ENCODE results near the gene FIZ1.

FIZ1 gene

DNA sequence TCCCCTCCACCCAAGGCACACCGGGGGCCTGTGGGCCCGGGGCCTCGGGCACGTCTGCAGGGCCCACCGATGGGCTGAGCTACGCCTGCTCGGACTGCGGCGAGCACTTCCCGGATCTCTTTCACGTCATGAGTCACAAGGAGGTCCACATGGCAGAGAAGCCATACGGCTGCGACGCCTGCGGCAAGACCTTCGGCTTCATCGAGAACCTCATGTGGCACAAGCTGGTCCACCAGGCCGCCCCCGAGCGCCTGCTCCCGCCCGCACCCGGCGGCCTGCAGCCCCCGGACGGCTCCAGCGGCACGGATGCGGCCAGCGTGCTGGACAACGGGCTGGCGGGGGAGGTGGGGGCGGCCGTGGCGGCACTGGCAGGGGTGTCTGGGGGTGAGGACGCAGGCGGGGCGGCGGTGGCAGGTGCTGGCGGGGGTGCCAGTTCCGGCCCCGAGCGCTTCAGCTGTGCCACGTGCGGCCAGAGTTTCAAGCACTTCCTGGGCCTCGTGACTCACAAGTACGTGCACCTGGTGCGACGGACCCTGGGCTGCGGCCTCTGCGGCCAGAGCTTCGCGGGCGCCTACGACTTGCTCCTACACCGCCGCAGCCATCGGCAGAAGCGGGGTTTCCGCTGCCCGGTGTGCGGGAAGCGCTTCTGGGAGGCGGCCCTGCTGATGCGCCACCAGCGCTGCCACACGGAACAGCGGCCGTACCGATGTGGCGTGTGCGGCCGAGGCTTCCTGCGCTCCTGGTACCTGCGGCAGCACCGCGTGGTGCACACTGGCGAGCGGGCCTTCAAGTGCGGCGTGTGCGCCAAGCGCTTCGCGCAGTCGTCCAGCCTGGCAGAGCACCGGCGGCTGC lies 16.5 kb upstream of the FIZ1 start:
- no peak overlapping the region for H3K18ac ChIP-seq (ENCODE audit: low read depth in 1 of 2, low read length in 2 of 2)
- H4K91ac ChIP-seq (ENCODE audit: low read length), result no peak overlapping the region
- H2BK12ac ChIP-seq (ENCODE audit: low read length in 2 of 2), result no peak overlapping the region
- no peak overlapping the region for H3K27ac ChIP-seq (ENCODE audit: low read length, poor library complexity, severe bottlenecking)
- no peak overlapping the region for H2BK15ac ChIP-seq (ENCODE audit: low read depth, poor library complexity, severe bottlenecking)
- no peaks in the 10 kb centered on the region for H3K27me3 ChIP-seq (ENCODE audit: control insufficient read depth in 1 of 2, insufficient read depth in 1 of 2, low read length in 2 of 2)
- H3K4me3 ChIP-seq (ENCODE audit: insufficient read depth in 1 of 2, low read depth in 1 of 2, low read length in 2 of 2), result no peak overlapping the region
- H3K79me1 ChIP-seq (replicated peaks; ENCODE audit: low read length, poor library complexity, severe bottlenecking), result peaks cover 42% of the 10 kb centered on the region
- no peak overlapping the region for H2BK120ac ChIP-seq (ENCODE audit: low read depth, low read length)
- no peak overlapping the region for H3K9ac ChIP-seq (ENCODE audit: low read length)
- no peak overlapping the region for H4K8ac ChIP-seq (ENCODE audit: low read length)
- 99% methylated on average over 88 of the region's 88 CpGs for WGBS
- peaks cover 28 to 71% of the 10 kb centered on the region in 2 experiments for H3K36me3 ChIP-seq (ENCODE audit: control insufficient read depth in 1 of 2, insufficient read depth in 2 of 2, low read depth in 1 of 2, low read length in 2 of 2)
- peaks cover 3% of the 10 kb centered on the region for H3K4me1 ChIP-seq (ENCODE audit: control insufficient read depth, insufficient read depth, low read depth, low read length)
- H2BK5ac ChIP-seq (ENCODE audit: low read depth, low read length, poor library complexity, severe bottlenecking), result no peak overlapping the region
- no peak overlapping the region for H3K14ac ChIP-seq (ENCODE audit: low read length in 2 of 2)
- no peak overlapping the region for H3K23ac ChIP-seq (ENCODE audit: low read length in 2 of 2)
- no peaks in the 10 kb centered on the region for H3K9me3 ChIP-seq (ENCODE audit: control insufficient read depth, low read length)
- DNase-seq, result no peak
- H2AK5ac ChIP-seq (ENCODE audit: low read length, severe bottlenecking), result no peak overlapping the region
- H3K4me2 ChIP-seq (ENCODE audit: low read length, poor library complexity, severe bottlenecking), result no peak overlapping the region
- no peak overlapping the region for H2AFZ ChIP-seq (ENCODE audit: low read depth, low read length)
- H3K4ac ChIP-seq (ENCODE audit: low read depth in 1 of 2, low read length in 2 of 2), result no peak overlapping the region

DNA sequence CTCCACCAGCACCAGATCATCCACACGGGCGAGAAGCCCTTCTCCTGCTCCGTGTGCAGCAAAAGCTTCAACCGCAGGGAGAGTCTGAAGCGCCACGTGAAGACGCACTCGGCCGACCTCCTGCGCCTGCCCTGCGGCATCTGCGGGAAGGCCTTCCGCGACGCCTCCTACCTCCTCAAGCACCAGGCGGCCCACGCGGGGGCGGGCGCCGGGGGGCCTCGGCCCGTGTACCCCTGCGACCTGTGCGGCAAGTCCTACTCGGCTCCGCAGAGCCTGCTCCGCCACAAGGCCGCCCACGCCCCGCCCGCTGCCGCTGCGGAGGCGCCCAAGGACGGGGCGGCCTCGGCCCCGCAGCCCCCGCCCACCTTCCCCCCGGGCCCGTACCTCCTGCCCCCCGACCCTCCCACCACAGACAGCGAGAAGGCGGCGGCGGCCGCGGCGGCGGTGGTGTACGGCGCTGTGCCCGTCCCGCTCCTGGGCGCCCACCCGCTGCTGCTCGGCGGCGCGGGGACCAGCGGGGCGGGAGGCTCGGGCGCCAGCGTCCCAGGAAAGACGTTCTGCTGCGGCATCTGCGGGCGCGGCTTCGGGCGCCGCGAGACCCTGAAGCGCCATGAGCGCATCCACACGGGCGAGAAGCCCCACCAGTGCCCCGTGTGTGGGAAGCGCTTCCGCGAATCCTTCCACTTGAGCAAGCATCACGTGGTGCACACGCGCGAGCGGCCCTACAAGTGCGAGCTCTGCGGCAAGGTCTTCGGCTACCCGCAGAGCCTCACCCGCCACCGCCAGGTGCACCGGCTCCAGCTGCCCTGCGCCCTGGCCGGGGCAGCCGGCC lies 15.6 kb upstream of the FIZ1 start:
- peaks cover 34 to 72% of the 10 kb centered on the region in 2 experiments for H3K36me3 ChIP-seq (ENCODE audit: control insufficient read depth in 1 of 2, insufficient read depth in 2 of 2, low read depth in 1 of 2, low read length in 2 of 2)
- H4K91ac ChIP-seq (ENCODE audit: low read length), result no peak overlapping the region
- H3K4me3 ChIP-seq (ENCODE audit: insufficient read depth in 1 of 2, low read depth in 1 of 2, low read length in 2 of 2), result no peak overlapping the region
- H3K27ac ChIP-seq (ENCODE audit: low read length, poor library complexity, severe bottlenecking), result no peak overlapping the region
- no peak overlapping the region for H2AK5ac ChIP-seq (ENCODE audit: low read length, severe bottlenecking)
- H3K9me3 ChIP-seq (ENCODE audit: control insufficient read depth, low read length), result peaks cover 1% of the 10 kb centered on the region
- no peak for DNase-seq
- no peak overlapping the region for H2BK12ac ChIP-seq (ENCODE audit: low read length in 2 of 2)
- H4K8ac ChIP-seq (ENCODE audit: low read length), result no peak overlapping the region
- no peak overlapping the region for H3K4ac ChIP-seq (ENCODE audit: low read depth in 1 of 2, low read length in 2 of 2)
- no peak overlapping the region for H2BK120ac ChIP-seq (ENCODE audit: low read depth, low read length)
- no peaks in the 10 kb centered on the region for H3K27me3 ChIP-seq (ENCODE audit: control insufficient read depth in 1 of 2, insufficient read depth in 1 of 2, low read length in 2 of 2)
- peaks cover 47% of the 10 kb centered on the region for H3K79me1 ChIP-seq (replicated peaks; ENCODE audit: low read length, poor library complexity, severe bottlenecking)
- H3K9ac ChIP-seq (ENCODE audit: low read length), result no peak overlapping the region
- peak overlapping the region; percentile 14 for H2BK5ac ChIP-seq (ENCODE audit: low read depth, low read length, poor library complexity, severe bottlenecking)
- no peak overlapping the region for H2AFZ ChIP-seq (ENCODE audit: low read depth, low read length)
- 98% methylated on average over 90 of the region's 98 CpGs for WGBS
- H3K14ac ChIP-seq (ENCODE audit: low read length in 2 of 2), result no peak overlapping the region
- H2BK15ac ChIP-seq (ENCODE audit: low read depth, poor library complexity, severe bottlenecking), result no peak overlapping the region
- H3K4me1 ChIP-seq (ENCODE audit: control insufficient read depth, insufficient read depth, low read depth, low read length), result peaks cover 3% of the 10 kb centered on the region
- no peak overlapping the region for H3K23ac ChIP-seq (ENCODE audit: low read length in 2 of 2)
- no peak overlapping the region for H3K18ac ChIP-seq (ENCODE audit: low read depth in 1 of 2, low read length in 2 of 2)
- no peak overlapping the region for H3K4me2 ChIP-seq (ENCODE audit: low read length, poor library complexity, severe bottlenecking)

DNA sequence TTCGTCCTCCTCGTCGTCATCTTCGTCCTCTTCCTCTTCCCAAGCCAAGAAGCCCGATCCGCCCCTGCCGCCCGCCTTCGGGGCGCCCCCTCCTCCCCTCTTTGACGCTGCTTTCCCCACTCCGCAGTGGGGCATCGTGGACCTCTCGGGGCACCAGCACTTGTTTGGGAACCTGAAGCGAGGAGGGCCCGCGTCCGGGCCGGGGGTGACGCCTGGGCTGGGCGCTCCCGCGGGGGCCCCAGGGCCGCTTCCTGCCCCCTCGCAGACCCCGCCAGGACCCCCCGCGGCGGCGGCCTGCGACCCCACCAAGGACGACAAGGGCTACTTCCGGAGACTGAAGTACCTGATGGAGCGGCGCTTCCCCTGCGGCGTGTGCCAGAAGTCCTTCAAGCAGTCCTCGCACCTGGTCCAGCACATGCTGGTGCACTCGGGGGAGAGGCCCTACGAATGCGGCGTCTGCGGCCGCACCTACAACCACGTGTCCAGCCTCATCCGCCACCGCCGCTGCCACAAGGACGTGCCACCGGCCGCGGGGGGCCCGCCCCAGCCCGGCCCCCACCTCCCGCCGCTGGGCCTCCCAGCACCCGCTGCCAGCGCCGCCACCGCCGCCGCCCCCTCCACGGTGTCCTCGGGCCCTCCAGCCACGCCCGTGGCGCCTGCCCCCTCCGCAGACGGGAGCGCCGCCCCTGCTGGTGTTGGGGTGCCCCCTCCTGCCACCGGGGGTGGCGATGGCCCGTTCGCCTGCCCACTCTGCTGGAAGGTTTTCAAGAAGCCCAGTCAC lies 14.8 kb upstream of the FIZ1 start:
- no peak overlapping the region for H3K14ac ChIP-seq (ENCODE audit: low read length in 2 of 2)
- H3K27ac ChIP-seq (ENCODE audit: low read length, poor library complexity, severe bottlenecking), result no peak overlapping the region
- no peak overlapping the region for H2AK5ac ChIP-seq (ENCODE audit: low read length, severe bottlenecking)
- no peak overlapping the region for H4K8ac ChIP-seq (ENCODE audit: low read length)
- H3K9ac ChIP-seq (ENCODE audit: low read length), result no peak overlapping the region
- no peak overlapping the region for H3K4ac ChIP-seq (ENCODE audit: low read depth in 1 of 2, low read length in 2 of 2)
- H2BK12ac ChIP-seq (ENCODE audit: low read length in 2 of 2), result no peak overlapping the region
- H3K23ac ChIP-seq (ENCODE audit: low read length in 2 of 2), result no peak overlapping the region
- H3K4me3 ChIP-seq (ENCODE audit: insufficient read depth in 1 of 2, low read depth in 1 of 2, low read length in 2 of 2), result no peak overlapping the region
- peaks cover 4% of the 10 kb centered on the region for H3K9me3 ChIP-seq (ENCODE audit: control insufficient read depth, low read length)
- H3K4me2 ChIP-seq (ENCODE audit: low read length, poor library complexity, severe bottlenecking), result no peak overlapping the region
- H3K36me3 ChIP-seq (ENCODE audit: control insufficient read depth in 1 of 2, insufficient read depth in 2 of 2, low read depth in 1 of 2, low read length in 2 of 2), result peaks cover 42 to 79% of the 10 kb centered on the region in 2 experiments
- H3K18ac ChIP-seq (ENCODE audit: low read depth in 1 of 2, low read length in 2 of 2), result no peak overlapping the region
- no peak overlapping the region for H2BK120ac ChIP-seq (ENCODE audit: low read depth, low read length)
- 96% methylated on average over 70 of the region's 75 CpGs for WGBS
- no peak overlapping the region for H4K91ac ChIP-seq (ENCODE audit: low read length)
- H2AFZ ChIP-seq (ENCODE audit: low read depth, low read length), result no peak overlapping the region
- peaks cover 3% of the 10 kb centered on the region for H3K4me1 ChIP-seq (ENCODE audit: control insufficient read depth, insufficient read depth, low read depth, low read length)
- no peak overlapping the region for H2BK5ac ChIP-seq (ENCODE audit: low read depth, low read length, poor library complexity, severe bottlenecking)
- peaks cover 52% of the 10 kb centered on the region for H3K79me1 ChIP-seq (replicated peaks; ENCODE audit: low read length, poor library complexity, severe bottlenecking)
- no peak for DNase-seq
- H3K27me3 ChIP-seq (ENCODE audit: control insufficient read depth in 1 of 2, insufficient read depth in 1 of 2, low read length in 2 of 2), result no peaks in the 10 kb centered on the region
- H2BK15ac ChIP-seq (ENCODE audit: low read depth, poor library complexity, severe bottlenecking), result no peak overlapping the region
